Mammary epithelial cell (primary cell): ENCODE results near the gene GK2.

Source experiments
- CTCF ChIP-seq, 2 donors: IDR thresholded peaks in 1 of 2; conservative IDR thresholded peaks in 1 of 2; 2 replicates each; pipeline ENCODE4 v1.5.1; 2011 to 2012; ENCODE audit warnings: inconsistent platforms in 2 of 2, low read length in 2 of 2, mild to moderate bottlenecking in 2 of 2, control low read depth in 1 of 2, low read depth in 1 of 2; ENCODE audit not compliant: insufficient read depth in 1 of 2; ENCODE audit errors: extremely low read depth in 1 of 2
- EZH2 ChIP-seq: IDR thresholded peaks from 2 replicates; pipeline ENCODE4 v1.6.1; 2012; ENCODE audit warnings: low read length, inconsistent platforms, borderline replicate concordance

GRCh38 chr4:79445371-79445781 lies 37.3 kb upstream of the GK2 start:
- TF ChIP-seq CTCF (conservative IDR thresholded peaks at IDR 0.05 in 1 of 2, IDR thresholded peaks at IDR 0.05 in 1 of 2; ENCODE audit: extremely low read depth in 1 of 2, insufficient read depth in 1 of 2, low read depth in 1 of 2, low read length in 2 of 2) (no peak), EZH2 (no peak)
